ENCODE results near the gene LRMDA. TPM values are rescaled to one million over a fixed set of nuclear protein-coding genes. Genes with fewer than 3 reads are reported as not detected.

Gene LRMDA
- total RNA-seq, 2 experiments from 2014 or later, result not detected

DNA sequence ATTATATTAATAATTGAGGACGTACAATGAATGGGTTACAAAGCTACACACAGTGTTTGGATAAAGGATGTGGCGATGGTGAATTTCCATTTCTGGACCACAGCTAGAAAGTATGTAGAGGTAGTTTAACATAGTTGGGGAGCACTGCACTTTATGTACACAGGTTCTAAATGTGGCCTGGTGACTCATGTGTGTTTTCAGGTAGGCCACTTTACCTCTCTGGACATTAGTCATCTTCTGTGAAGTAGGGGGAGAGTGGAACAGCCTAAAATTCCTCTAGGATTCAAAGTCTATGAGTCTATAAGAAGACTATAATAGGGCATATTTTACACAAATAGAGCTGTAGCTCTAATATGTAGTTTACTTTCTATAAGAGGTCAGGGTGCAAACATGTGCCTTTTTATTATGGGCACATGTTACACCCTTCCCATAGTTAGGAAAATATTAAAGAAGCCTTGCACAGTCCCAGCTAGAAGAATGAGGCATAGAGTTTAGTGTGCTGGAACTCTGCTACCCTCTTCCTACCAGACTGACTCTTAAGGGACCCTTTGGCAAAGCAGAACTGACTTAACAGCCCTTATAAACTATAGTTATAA, 594.9 kb downstream of the LRMDA start:
- ATAC-seq (ENCODE audit: poor library complexity) (no peak), DNase-seq (no peak)
- H3K4me1 ChIP-seq (ENCODE audit: insufficient read depth, low read length), result no peaks in the 10 kb centered on the region
- CTCF ChIA-PET, result interaction anchor here (1.8 kb wide), 1 partner anchor 10 kb away, joined by 4 read pairs; no protein-coding TSS in a partner anchor
- POLR2A ChIA-PET, result no interaction called here
- no peaks in the 10 kb centered on the region for H3K27me3 Mint-ChIP-seq
- no peaks in the 10 kb centered on the region for H3K36me3 Mint-ChIP-seq (ENCODE audit: low read depth)
- no peaks in the 10 kb centered on the region for H3K9me3 Mint-ChIP-seq
- H3K36me3 ChIP-seq (ENCODE audit: insufficient read depth, low read length), result no peaks in the 10 kb centered on the region
- no peak overlapping the region for H3K27ac Mint-ChIP-seq
- intact Hi-C loops (cut with DNase I, micrococcal nuclease), result no loop called here
- no peak overlapping the region for H3K4me3 ChIP-seq (ENCODE audit: low read length)
- no peak overlapping the region for H3K4me3 Mint-ChIP-seq
- TF ChIP-seq, protein P1, sequence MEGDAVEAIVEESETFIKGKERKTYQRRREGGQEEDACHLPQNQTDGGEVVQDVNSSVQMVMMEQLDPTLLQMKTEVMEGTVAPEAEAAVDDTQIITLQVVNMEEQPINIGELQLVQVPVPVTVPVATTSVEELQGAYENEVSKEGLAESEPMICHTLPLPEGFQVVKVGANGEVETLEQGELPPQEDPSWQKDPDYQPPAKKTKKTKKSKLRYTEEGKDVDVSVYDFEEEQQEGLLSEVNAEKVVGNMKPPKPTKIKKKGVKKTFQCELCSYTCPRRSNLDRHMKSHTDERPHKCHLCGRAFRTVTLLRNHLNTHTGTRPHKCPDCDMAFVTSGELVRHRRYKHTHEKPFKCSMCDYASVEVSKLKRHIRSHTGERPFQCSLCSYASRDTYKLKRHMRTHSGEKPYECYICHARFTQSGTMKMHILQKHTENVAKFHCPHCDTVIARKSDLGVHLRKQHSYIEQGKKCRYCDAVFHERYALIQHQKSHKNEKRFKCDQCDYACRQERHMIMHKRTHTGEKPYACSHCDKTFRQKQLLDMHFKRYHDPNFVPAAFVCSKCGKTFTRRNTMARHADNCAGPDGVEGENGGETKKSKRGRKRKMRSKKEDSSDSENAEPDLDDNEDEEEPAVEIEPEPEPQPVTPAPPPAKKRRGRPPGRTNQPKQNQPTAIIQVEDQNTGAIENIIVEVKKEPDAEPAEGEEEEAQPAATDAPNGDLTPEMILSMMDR (IDR thresholded peaks at IDR 0.05), result no peak
- H3K9me3 ChIP-seq (ENCODE audit: control insufficient read depth in 1 of 2, insufficient read depth in 1 of 2, low read length in 2 of 2), result peaks cover 0 to 4% of the 10 kb centered on the region in 2 experiments
- no peak overlapping the region for H3K27ac ChIP-seq (ENCODE audit: low read depth in 1 of 2, low read length in 2 of 2)
- H3K4me1 Mint-ChIP-seq (ENCODE audit: low read depth), result no peaks in the 10 kb centered on the region
- no peaks in the 10 kb centered on the region for H3K27me3 ChIP-seq (ENCODE audit: control insufficient read depth in 1 of 2, insufficient read depth in 2 of 2, low read length in 2 of 2)

DNA sequence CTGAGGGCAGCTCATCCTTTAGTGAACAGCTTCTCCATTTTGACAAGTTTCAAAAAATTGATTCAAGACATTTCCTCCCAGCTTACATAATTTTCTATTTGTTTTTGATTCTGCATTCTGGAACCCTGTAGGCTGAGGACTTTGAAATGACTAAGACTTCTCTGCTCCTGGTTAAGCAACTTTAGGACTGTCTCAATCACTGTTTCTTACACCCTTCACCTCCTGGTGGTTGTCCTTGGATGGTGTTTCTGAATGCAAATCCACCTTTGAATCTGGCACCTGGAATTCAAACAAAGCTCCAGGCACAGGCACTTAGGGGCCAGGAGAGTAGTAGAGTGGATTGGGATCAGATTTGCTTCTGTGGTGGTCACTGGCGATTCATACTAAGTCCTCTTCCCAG, 595.5 kb downstream of the LRMDA start:
- H3K4me1 Mint-ChIP-seq (ENCODE audit: low read depth), result no peaks in the 10 kb centered on the region
- ChIA-PET POLR2A (no interaction called here), CTCF (interaction anchor here (1.8 kb wide), 1 partner anchor 9 kb away, joined by 4 read pairs; no protein-coding TSS in a partner anchor)
- Histone ChIP-seq H3K27ac (ENCODE audit: low read depth in 1 of 2, low read length in 2 of 2) (no peak overlapping the region), H3K9me3 (ENCODE audit: control insufficient read depth in 1 of 2, insufficient read depth in 1 of 2, low read length in 2 of 2) (peaks cover 0 to 6% of the 10 kb centered on the region in 2 experiments), H3K27me3 (ENCODE audit: control insufficient read depth in 1 of 2, insufficient read depth in 2 of 2, low read length in 2 of 2) (no peaks in the 10 kb centered on the region), H3K36me3 (ENCODE audit: insufficient read depth, low read length) (no peaks in the 10 kb centered on the region), H3K4me1 (ENCODE audit: insufficient read depth, low read length) (no peaks in the 10 kb centered on the region), H3K4me3 (ENCODE audit: low read length) (no peak overlapping the region)
- no peaks in the 10 kb centered on the region for H3K27me3 Mint-ChIP-seq
- ATAC-seq (ENCODE audit: poor library complexity) (no peak), DNase-seq (no peak)
- intact Hi-C loops (cut with DNase I, micrococcal nuclease), result no loop called here
- no peaks in the 10 kb centered on the region for H3K36me3 Mint-ChIP-seq (ENCODE audit: low read depth)
- H3K4me3 Mint-ChIP-seq, result no peak overlapping the region
- no peaks in the 10 kb centered on the region for H3K9me3 Mint-ChIP-seq
- TF ChIP-seq, protein P1 (IDR thresholded peaks at IDR 0.05), result no peak
- H3K27ac Mint-ChIP-seq, result no peak overlapping the region

DNA sequence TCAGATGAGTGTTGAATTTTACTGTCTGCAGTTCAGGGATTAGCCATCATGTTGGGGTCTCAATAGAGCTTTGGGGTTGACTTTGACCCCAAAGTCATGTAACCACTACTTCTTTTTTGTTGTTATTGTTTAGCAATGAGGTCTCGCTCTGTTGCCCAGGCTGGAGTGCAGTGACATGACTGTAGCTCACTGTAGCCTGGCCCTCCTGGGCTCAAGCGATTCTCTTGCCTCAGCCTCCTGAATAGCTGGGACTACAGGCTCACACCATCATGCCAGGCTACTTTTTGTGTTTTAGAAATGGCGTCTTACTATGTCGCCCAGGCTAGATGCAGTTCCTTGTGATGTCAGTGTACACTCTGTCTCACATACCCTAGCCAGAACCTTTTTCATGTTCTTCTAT, 598.4 kb downstream of the LRMDA start:
- no peak overlapping the region for H3K27ac ChIP-seq (ENCODE audit: low read depth in 1 of 2, low read length in 2 of 2)
- no peaks in the 10 kb centered on the region for H3K27me3 ChIP-seq (ENCODE audit: control insufficient read depth in 1 of 2, insufficient read depth in 2 of 2, low read length in 2 of 2)
- peaks cover 0 to 7% of the 10 kb centered on the region in 2 experiments for H3K9me3 ChIP-seq (ENCODE audit: control insufficient read depth in 1 of 2, insufficient read depth in 1 of 2, low read length in 2 of 2)
- H3K4me3 Mint-ChIP-seq, result no peak overlapping the region
- ATAC-seq (ENCODE audit: poor library complexity), result no peak
- H3K4me1 ChIP-seq (ENCODE audit: insufficient read depth, low read length), result no peaks in the 10 kb centered on the region
- H3K27ac Mint-ChIP-seq, result no peak overlapping the region
- intact Hi-C loops (cut with DNase I, micrococcal nuclease), result no loop called here
- H3K9me3 Mint-ChIP-seq, result no peaks in the 10 kb centered on the region
- peaks cover 9% of the 10 kb centered on the region for H3K27me3 Mint-ChIP-seq
- H3K4me3 ChIP-seq (ENCODE audit: low read length), result no peak overlapping the region
- ChIA-PET CTCF (no interaction called here), POLR2A (no interaction called here)
- TF ChIP-seq, protein P1 (IDR thresholded peaks at IDR 0.05), result no peak
- no peaks in the 10 kb centered on the region for H3K4me1 Mint-ChIP-seq (ENCODE audit: low read depth)
- H3K36me3 Mint-ChIP-seq (ENCODE audit: low read depth), result no peaks in the 10 kb centered on the region
- no peak for DNase-seq
- H3K36me3 ChIP-seq (ENCODE audit: insufficient read depth, low read length), result no peaks in the 10 kb centered on the region
